K562 (cell line): ENCODE results near the gene SON. TPM values are rescaled to one million over a fixed set of nuclear protein-coding genes. Genes with fewer than 3 reads are reported as not detected.

Experiments
- CBX1 ChIP-seq: sonication (generic); IDR thresholded peaks from 2 replicates; pipeline ENCODE4 v1.6.1; 2016; ENCODE audit warnings: antibody characterized with exemption, low read depth, mild to moderate bottlenecking
- CBX5 ChIP-seq: IDR thresholded peaks from 2 replicates; pipeline ENCODE4 v1.6.1; 2014; ENCODE audit warnings: low read depth, borderline replicate concordance
- DIDO1 ChIP-seq: fragments of 450-650 bp; IDR thresholded peaks from 2 replicates; pipeline ENCODE4 v1.6.1; 2016; ENCODE audit warnings: low read depth, missing biosample characterization, missing genetic modification characterization
- GTF2F1 ChIP-seq: IDR thresholded peaks from 2 replicates; pipeline ENCODE4 v1.6.1; 2011; ENCODE audit warnings: low read depth, low read length, improper control_type of control experiment
- JUND ChIP-seq, 2 experiments: IDR thresholded peaks; 2 replicates in 1 of 2; 3 replicates in 1 of 2; pipeline ENCODE4 v1.6.1; 2011; ENCODE audit warnings: borderline replicate concordance in 2 of 2, low read depth in 2 of 2, low read length in 2 of 2, improper control_type of control experiment in 1 of 2, missing biosample characterization in 1 of 2, missing genetic modification characterization in 1 of 2, missing genetic modification reagents in 1 of 2
- LCOR ChIP-seq: sonication (generic); formaldehyde crosslinking; IDR thresholded peaks from 2 replicates; pipeline ENCODE4 v1.8.0; 2022; ENCODE audit warnings: mild to moderate bottlenecking, missing genetic modification reagents
- MTF1 ChIP-seq: fragments of 250-450 bp; sonication (Bioruptor Pico); IDR thresholded peaks from 2 replicates; pipeline ENCODE4 v1.9.0; 2021; ENCODE audit warnings: moderate library complexity, mild to moderate bottlenecking, inconsistent platforms, borderline replicate concordance
- PHB ChIP-seq: fragments of 250-450 bp; sonication (Bioruptor Pico); IDR thresholded peaks from 2 replicates; pipeline ENCODE4 v1.5.0; 2021
- STAT5B ChIP-seq: fragments of 250-450 bp; sonication (Bioruptor Pico); IDR thresholded peaks from 2 replicates; pipeline ENCODE4 v1.8.0; 2021; ENCODE audit warnings: mild to moderate bottlenecking, inconsistent platforms
- TRIM25 ChIP-seq: fragments of 450-650 bp; IDR thresholded peaks from 2 replicates; pipeline ENCODE4 v1.7.0; 2016; ENCODE audit warnings: borderline replicate concordance
- ZBTB40 ChIP-seq, 2 experiments: fragments of 450-650 bp in 1 of 2; sonication (generic) in 1 of 2; formaldehyde crosslinking in 1 of 2; IDR thresholded peaks; 2 replicates each; pipeline versions ENCODE4 v1.7.1 to v1.9.0; 2016 to 2022; ENCODE audit warnings: inconsistent platforms in 1 of 2, mild to moderate bottlenecking in 1 of 2, missing genetic modification reagents in 1 of 2
- ZNF175 ChIP-seq: fragments of 200-800 bp; sonication (Bioruptor generic); IDR thresholded peaks from 2 replicates; pipeline ENCODE4 v1.6.1; 2016; ENCODE audit warnings: low read depth, mild to moderate bottlenecking, missing genetic modification characterization, missing compliant biosample characterization
- ZNF507 ChIP-seq: conservative IDR thresholded peaks from 2 replicates; pipeline ENCODE4 v1.6.1; 2017; ENCODE audit warnings: missing genetic modification characterization, missing compliant biosample characterization
- polyA plus RNA-seq, 8 experiments: library from polyadenylated mRNA; depleted of rRNA in 4 of 8; stranded (reverse) in 5 of 8; unstranded in 3 of 8; fragments of >200 nt; fragmentation: Nextera tagmentation in 2 of 8; fragmentation: Illumina TruSeq in 1 of 8; extraction: Ambion mirVana in 2 of 8; extraction: Trizol in 1 of 8; gene quantifications; 2 replicates each; pipeline versions ENCODE4 v1.2.1 to v1.2.3, GENCODE V29; 2011 to 2014; ENCODE audit warnings: inconsistent platforms in 1 of 8, missing spikeins in 1 of 8
- total RNA-seq, 7 experiments: library from RNA; depleted of rRNA in 6 of 7; stranded (reverse); fragments of >200 nt in 6 of 7; fragmentation: Illumina TruSeq in 2 of 7; extraction: Trizol in 2 of 7; gene quantifications; 2 replicates each; pipeline versions ENCODE4 v1.2.1 to v1.2.3, GENCODE V29; 2011 to 2021; ENCODE audit warnings: low replicate concordance in 1 of 7
- TF ChIP-seq, protein P1 (sequence below): fragments of 250-450 bp; sonication (Bioruptor Pico); IDR thresholded peaks from 2 replicates; pipeline ENCODE4 v1.6.1; 2021; ENCODE audit warnings: mild to moderate bottlenecking

The SON gene
- total and polyA plus RNA-seq, 9 of the 15 experiments (the other 6 are each of a cell fraction or from before 2014, with no cell fraction given): 105 to 742 (median 187) TPM

DNA sequence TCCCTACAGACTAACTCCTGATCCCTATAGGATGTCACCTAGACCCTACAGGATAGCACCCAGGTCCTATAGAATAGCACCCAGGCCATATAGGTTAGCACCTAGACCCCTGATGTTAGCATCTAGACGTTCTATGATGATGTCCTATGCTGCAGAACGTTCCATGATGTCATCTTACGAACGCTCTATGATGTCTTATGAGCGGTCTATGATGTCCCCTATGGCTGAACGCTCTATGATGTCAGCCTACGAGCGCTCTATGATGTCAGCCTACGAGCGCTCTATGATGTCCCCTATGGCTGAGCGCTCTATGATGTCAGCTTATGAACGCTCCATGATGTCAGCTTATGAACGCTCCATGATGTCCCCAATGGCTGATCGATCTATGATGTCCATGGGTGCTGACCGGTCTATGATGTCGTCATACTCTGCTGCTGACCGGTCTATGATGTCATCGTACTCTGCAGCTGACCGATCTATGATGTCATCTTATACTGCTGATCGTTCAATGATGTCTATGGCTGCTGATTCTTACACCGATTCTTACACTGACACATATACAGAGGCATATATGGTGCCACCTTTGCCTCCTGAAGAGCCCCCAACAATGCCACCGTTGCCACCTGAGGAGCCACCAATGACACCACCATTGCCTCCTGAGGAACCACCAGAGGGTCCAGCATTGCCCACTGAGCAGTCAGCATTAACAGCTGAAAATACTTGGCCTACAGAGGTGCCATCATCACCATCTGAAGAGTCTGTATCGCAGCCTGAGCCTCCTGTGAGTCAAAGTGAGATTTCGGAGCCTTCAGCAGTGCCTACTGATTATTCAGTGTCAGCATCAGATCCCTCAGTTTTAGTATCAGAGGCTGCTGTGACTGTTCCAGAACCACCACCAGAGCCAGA lies 9.5 kb downstream of the SON start (continued):
- no peak for TF ChIP-seq CBX5
- TF ChIP-seq, protein P1, sequence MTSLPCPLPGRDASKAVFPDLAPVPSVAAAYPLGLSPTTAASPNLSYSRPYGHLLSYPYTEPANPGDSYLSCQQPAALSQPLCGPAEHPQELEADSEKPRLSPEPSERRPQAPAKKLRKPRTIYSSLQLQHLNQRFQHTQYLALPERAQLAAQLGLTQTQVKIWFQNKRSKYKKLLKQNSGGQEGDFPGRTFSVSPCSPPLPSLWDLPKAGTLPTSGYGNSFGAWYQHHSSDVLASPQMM: no peak
- no peak for TF ChIP-seq ZBTB40 (IDR thresholded peaks at IDR 0.05)
- TF ChIP-seq ZBTB40 (CRISPR knock-in tag; IDR thresholded peaks at IDR 0.05): no peak; the same call in 1 of the 2 replicates
- TF ChIP-seq GTF2F1: no peak
- TF ChIP-seq ZNF175 (CRISPR knock-in tag): no peak
- no peak for TF ChIP-seq CBX1
- no peak for TF ChIP-seq TRIM25
- TF ChIP-seq LCOR (CRISPR knock-in tag): no peak
- no peak for TF ChIP-seq ZNF507 (tag)
- TF ChIP-seq STAT5B (CRISPR knock-in tag): no peak
- no peak for TF ChIP-seq DIDO1 (tag)
- 0 out of 2 replicates have a peak, but pooled peaks have one; percentile 3 for TF ChIP-seq JUND (IDR thresholded peaks at IDR 0.05; ENCODE audit: borderline replicate concordance, low read depth, low read length)
- TF ChIP-seq JUND (tag; IDR thresholded peaks at IDR 0.05; ENCODE audit: borderline replicate concordance, low read depth, low read length): peak; percentile 86; the same call in 2 of the 3 replicates
- TF ChIP-seq MTF1 (CRISPR knock-in tag): no peak
- no peak for TF ChIP-seq PHB
